GM18861 (cell line): ENCODE data around the gene ZIC4.

Experiments
- ATAC-seq: cut with Tn5 transposase; IDR thresholded peaks from one replicate; pipeline ENCODE4 v1.9.1; 2021; ENCODE audit not compliant: unreplicated experiment

ZIC4 gene

DNA sequence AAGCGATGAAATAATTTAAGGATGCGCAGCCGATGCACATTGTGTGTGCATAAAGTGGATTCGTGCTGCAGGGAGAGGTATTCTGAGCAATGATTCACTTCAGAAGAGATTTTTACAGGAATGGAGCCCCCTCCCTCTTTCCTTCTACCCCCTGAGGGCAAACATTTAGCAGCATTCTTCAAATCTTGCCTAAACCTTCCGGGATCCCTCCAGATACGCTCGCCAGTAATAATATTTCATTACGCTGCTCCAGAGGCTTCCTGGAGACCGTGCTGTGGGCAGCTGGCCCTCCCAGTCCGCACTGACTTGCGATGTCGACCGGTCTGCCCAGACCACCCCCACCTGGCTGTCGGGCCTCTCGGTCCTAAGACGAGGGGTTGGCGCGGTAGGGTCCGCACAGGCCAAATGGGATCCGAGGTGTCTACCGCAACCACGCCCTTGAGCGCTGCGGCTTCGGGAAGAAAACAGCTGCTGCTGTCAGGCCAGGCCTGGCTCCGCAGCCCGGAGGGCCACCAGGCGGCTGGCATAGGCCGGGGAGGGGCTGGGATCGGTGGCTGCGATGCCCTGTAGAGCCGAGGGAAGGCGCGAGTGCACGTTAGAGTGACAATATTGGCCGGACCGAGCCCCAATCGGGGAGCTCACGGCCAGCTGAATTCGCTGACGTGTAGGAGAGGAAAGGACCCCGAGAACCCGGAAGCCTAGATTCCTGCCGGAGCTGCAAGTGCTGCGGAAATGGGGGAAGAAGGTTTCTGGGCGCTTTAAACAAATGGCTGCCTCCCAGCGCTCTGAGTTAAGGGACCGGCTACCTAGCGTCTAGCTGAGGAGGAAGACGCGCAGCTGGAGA, 14.3 kb downstream of the ZIC4 start:
- no peak for ATAC-seq

DNA sequence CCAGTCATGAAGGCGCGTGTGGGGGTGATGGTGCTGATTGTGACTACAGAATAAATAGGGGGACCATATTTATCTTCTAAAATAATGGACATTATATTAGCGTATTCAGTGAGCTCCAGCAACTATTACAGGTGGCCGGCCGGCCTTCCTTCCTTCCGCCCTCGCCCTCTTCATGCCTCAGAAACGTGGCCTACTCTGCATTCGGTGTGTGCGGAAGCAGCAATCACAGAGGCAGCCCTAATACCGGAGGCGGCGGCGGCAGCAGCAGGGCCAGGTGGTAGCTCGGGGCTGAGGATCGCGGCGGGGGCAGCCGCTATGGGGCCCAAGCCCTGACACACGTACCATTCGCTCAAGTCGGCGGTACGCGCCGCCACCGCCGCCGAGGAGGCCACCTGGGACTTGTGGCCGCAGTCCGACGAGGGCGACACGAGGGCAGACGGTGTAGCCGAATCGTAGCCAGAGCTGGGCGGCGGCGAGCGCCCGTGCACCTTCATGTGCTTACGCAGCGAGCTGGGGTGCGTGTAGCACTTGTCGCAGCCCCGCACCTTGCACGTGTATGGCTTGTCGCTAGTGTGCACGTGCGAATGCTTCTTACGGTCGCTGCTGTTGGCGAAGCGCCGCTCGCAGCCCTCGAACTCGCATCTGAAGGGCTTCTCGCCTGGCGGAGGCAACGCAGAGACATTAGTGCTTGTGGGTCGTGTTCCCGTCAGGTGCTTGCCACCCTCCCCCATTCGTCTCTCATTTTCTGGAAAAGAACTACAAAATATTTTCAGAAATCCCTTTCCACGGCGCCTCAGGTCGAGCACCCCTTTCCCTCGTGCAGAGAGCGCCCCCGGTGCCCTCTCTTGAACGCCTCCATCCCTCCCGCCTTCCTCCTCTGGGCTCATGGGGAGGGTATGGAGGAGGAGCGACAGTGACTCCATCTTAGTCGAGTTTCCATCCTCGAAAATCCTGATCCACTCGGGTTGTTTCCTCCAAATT, 15.5 kb downstream of the ZIC4 start:
- no peak for ATAC-seq

DNA sequence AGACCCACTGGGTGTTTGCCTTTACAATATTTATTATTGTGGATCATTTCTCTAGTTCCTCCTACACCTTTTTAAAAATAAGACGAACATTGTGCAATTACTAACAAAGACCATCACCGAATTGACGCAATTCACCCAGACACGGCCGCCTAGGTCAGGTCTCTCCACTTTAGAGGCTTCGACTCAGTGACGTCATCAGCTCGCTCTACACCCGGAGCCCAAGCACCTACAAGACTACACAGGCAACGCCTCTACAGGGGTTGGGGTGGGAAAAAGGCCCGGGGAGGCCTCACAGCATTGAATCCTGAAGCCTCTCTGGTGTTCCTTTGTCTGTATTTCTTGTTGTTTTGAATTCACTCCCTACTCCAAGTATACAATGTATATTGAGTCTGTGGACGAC, 16.6 kb downstream of the ZIC4 start:
- no peak for ATAC-seq

DNA sequence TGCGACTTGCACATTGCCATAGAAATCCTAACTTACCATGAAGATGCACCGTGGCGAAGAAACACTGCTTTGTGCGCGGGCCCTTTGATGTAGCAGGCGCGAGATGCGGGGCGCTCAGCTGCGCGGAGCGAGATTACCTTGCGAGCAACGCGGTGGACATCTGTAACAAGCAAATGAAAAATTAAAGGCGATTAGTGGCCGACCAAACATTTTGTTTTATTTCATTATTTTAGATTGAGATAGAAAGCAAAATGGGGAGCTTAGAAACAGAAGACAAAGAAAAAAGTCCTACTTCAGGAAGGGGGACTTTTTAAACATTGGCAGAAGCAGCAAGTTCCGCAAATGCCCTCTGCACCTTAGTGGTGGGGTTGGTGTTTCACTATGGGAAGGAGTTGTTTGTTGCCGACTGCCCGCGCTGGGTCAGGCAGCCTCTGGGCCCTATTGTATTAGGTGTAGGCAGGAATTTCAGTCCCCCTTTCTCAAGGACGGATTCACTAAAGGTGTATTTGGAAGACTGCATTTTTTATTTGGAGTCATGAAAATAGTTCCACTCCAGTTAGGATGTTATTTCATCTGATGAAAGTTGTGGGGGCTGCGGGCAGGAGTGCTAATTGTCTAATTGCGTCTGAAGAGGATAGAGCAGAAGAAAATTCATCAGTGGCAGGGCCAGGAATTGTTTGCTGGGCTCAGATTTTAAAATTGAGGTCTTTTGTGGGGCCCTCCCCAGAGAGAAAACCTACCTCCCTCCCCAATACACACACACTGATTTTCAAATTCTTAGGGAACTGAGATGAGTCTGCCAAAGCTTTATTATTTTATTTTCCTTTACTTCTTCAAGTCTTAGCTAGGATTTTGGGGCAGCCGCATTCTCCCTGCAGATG, 17.4 kb downstream of the ZIC4 start:
- ATAC-seq = no peak

DNA sequence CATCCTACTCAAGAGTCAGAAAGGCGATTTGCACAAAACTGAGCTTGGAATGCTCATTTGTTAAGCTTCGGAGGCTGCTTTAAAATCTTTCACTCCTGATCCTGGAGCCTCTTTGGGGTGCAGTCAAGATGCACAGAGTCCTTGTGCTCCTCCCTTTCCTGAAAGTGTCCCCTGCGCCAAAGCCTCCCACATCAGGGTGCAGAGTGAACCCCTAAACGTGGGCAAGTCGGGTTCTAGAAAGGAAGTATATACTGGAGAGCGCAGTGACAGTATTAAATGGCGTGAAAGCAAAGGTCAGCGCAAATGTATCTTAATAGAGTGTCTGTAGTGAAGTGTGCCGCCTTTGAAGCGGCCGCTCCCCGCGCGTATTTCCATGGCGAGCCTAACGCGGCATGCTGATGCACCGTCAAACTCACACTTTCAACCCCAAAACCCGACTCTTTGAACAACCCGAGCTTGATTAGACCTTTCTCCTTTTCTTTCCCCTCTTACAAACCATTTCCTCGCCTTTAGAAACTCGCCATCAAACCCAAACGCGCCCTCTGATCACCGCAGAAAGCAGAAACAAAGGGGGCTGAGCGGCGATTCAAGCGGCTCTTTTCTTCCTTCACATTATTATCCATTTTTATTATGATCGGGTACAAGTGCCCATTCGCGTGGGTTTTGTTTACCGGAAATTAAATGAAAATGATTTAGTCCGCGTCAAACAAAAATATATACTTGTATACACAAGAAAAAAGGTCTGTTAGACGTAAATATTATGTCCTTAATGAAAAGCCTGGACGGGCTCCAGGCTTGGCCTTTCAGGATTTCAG, 18.3 kb downstream of the ZIC4 start:
- ATAC-seq = no peak

DNA sequence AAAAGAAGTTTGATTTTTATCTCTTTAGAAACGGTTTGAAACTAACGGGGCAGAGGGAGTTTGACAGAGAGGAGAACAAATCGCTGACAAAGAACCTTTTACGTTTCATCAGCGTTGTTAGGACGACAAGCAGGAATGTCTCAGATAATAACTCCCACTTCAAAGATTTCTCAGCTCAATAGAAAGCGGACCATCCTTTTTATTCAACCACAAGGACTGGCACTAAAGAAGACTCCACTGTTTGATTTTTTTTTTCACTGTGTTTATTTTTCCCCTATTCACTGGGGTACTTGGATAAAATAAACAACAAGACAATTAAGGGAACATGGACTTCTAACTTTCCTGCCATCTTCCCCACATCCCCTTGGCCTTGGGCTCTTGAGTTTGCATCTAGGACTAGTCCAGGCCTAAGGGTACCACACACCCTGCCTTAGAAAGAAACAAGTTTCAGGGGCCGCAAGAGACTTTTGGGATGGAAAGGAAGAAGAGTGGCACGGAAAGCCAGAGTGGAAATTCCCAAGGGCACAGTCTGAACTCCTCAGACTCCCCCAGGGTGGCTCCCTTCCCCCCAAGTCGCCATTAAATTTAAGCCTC, 19.0 kb downstream of the ZIC4 start:
- no peak for ATAC-seq

DNA sequence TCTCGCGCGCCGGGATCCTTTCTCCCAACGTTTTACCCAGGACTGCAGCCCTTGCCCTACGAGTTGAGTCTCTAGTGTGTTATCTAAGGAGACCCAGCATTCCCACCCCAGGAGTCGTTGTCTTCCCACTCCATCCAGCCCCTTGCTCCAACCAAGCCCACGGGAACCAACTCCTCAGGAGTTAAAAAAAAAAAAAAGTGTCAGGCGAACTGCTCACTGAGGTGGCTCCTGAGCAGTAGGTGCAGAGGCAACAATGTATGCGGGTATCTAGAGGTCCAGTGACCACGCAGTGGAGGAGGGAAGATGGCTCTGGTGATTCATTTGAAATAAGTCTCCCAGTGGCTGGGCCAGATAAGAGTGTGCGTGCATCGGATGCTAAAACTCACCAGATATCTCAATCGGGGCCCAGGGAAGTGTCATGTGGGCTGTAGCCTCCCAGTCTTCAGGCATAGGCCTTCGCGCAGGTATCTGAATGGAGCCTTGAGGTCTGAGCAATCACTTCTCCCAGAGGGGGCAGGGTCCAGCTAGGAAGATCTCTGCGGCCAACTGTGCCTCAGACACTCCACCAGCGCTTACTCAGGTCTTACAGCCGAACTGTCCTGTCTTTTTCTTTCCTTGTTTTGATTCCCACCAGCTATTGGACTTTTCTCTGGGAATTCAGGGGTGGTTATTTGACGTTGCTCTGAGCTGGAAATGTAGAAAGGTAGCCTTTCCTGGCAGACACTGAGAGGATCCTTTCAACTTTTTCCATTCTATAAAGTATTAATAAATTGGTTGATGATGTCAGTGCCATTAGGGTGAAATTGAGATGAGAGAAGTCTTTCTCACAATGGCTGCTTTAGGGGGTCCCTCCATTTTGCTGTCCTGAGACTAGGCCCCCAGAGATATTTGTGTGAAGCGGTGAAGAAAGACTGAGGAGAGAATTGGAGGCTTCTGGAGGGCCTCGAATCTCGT, 21.0 kb downstream of the ZIC4 start:
- ATAC-seq = no peak

DNA sequence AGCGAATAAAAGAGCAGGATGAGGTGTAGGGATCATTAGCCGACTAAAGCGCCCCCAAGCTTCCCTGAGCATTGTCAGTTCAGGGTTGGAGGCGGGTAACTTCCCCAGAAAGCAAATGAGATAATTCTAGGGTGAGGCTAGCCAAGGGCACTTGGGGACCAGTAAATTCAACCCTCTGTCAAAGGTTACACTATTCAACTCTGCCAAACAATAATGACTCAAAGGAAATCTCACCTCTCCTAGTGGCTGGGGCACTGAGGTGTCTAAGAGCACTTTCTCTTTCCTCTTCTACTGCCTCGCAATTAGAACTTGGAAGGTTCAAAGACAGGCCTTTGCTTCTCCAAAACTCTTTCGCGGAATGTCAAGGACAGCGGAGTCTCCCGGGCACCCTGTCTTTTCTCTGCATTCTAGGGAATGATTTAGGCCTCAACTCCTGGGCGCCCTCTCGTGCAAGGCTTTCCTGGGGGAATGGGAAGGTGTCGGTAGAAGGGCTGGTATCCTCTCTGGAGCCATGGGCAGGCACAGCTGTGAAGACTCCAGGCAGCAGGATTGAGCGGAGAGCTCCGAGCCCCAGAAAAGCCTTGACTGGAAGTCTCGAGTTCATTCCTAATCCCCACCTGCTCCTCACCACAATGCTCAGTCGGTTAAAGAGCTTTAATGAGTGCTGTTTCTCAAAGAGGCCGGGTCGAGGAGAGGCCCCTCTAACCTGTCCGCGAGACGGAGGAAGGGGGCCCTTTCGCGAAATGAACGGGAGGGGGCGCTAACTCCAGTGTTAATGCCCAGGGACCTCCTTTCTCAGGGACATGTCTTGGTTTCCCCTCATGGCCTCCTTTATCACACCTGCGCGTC, 21.9 kb downstream of the ZIC4 start:
- ATAC-seq = no peak

DNA sequence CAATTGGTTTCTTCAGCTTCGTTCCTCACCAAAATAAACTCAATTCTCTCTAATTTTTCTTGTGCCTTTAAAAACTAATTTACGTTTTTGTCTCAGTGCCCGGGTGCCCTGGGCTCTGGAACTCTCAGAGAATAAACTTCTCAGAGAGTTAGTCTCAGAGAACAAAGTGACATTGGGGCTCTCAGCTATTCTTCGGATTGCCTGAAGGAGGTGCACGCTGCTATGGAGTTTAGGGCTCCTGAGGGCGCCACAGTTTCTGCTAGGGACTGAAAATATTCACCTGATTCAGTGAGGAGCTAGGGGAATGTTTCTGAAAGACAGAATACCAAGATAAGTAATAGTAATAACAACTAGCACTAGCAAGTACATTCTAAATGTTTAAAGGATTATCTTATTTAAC, 22.7 kb downstream of the ZIC4 start:
- ATAC-seq = no peak

DNA sequence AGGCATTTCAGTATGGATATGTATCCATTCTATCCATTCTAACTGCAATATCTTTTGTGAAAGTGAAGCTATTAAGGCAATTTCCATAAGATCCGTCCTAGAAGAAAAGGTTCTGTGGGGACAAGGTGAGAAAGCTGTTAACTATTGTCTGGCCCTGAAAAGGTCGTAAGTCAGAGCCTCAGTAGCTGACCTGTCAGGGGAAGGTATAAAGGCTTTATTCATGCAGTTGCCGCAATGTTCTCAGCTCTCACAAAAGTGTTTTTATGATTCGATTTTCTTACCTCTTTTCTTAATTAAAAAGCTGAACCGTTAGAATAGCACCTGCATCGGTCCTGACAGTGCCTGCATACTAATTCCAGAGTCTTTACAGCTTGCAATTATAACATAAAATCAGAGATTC, 24.7 kb downstream of the ZIC4 start:
- no peak for ATAC-seq

DNA sequence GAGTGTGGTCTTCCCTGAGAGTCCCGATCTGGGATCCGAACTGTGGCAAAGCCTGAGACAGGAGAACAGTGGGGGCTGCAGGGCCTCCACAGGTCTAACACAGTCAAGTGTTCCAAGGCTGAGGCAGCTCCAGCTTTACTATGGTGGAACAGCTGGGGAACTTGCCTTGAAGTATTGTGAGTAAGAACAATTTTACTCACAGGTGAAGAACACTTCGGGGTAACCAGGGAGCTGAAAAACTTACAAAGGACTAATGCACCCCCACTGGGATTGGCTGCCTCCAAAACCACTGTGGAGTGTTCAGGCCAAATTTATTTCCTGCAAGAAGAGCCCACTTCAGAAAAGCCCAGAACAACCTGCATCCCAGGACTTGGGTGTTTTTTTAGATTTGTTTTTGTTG, 25.4 kb downstream of the ZIC4 start:
- ATAC-seq = no peak

DNA sequence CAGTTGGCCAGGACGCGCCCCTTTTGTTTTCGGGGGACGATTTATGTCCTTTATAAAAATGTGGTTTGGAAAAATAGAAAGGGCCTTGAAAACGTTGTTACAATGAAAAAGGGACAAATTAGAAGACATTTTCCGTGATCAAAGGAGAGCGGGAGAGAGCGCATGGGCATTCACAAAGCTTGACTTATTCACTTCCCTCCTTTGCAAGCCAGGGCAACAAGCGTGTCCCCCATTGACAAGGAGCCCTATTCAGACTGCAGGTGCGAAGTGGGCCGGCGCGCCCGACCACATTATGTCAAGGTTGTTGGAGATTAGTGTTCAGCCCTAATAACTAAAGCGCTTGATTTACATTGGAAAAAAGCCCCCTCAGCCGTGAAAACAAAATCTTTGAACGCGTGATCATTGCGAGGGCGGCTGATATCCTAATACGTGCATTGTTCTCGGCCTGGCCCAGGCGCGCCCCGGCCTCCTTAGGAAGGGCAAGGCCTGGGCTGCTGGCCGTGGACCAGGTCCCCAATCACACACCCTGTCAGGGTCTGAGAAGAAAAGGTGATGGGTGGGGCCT, 25.9 kb downstream of the ZIC4 start:
- ATAC-seq = no peak

DNA sequence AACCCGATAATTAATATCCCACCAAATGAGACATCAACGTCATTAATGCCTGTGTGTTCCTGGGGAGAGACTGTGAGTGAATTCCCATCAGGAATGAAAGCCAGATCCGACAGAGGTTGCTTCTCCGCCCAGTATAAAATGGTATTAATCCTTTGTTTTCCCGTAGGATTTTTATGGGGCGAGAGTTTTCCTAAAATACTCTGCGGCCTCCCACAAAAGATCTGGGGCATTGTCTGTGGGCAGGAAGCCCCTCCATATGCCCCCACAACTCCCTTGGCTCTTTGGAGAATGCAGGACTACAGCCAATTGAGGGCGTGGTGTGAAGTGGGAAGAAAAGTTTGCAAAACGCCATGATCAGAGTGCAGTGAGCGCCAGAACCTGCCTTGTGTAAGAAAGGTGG, 26.7 kb downstream of the ZIC4 start:
- no peak for ATAC-seq

DNA sequence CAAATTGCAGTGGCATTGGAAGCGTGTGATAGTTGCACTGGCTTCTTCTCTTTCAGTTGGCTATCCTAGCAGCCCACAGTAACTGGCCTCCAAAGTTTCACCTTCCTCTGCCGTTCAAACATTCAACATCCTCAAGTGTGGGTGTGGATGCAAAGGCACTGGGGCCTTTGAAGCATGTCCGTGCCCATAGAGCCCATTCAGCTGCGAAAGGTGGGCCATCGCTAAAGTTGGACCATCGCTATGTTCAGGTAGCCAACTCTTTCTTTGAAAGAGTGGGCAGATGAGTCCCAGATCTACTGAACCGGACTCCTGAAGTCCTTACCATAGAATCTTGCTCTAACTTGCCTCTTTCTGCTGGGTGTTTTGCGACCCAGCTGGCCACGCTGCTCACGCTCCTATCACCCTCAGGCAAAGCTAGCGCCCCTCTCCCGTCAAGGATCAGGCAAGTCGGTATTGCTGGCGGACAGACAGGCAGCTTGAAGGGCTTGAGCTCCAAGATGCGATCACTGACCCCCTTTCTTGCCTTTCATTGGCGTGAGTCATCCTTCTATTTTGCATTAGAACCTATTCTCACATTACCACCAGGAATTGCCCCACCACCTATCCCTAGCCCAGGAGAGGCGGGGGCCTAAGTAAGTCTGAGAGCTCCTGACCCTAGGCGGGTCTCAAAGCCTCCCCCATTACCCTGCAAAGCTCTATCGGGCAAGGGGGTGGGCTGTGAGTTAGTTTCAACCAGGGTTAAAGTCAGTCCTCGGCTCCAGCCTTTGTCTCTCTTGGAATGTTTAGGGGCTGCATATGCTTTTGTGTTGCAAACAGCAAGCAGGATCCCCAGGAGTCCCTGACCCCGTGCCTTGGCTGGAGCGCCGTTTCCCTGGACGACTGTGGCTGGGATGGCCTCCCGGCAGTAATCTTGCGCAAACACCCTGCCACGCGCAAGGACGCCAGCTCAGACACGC, 28.7 kb downstream of the ZIC4 start:
- no peak for ATAC-seq

DNA sequence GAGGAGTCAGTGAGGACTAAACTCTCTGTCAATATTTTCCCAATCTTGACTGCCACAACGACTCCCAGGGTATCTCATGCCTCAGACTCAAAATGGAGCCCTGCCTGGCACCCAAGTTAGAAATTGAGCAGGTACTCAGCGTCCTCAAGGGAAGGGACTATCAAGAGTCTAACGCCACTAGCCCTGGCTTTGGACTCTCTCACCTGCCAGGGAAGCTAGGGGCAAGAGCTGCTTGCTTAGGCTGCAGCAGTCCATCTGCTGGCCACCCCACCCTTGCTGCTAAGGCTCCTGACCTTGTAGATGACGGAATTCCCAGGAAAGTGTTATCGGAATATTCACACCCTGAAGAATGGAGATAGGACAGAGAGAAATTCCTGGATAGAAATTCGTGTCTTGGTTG, 33.0 kb downstream of the ZIC4 start:
- no peak for ATAC-seq

DNA sequence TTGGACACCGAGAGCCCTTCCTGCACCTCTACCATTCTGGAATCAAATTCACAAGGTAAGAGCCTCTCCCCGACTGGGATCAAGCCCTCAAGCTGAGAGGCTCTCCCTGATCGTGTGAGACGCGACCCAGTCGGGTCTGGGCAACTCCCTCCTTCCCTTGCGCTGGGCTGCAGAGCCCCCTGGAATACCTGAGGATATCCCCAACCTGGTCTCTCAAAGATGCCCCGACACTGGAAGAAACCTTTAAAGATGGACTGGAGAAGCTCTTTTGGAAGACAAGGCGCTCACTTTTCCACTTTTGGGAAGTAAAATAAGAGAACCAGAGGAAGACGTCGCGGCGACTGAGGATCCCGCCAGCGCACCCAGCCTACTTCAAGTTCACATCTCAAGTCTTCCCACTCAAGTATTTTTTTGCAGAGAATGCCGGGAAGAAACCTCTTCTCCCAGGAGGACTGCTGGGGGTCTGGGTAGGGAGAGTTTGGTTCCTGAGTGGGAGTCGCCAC, 33.8 kb downstream of the ZIC4 start:
- no peak for ATAC-seq
